Skeletal muscle tissue (tissue), 4 donors: ENCODE measurements around the gene BCAS3. TPM values are rescaled to one million over a fixed set of nuclear protein-coding genes. Genes with fewer than 3 reads are reported as not detected.

Experiments
- H3K27ac ChIP-seq: one replicate; pipeline ENCODE4 v1.7.0; 2013; ENCODE audit warnings: mild to moderate bottlenecking, low read depth, low read length, inconsistent platforms
- H3K27me3 ChIP-seq, 3 donors: one replicate each; pipeline ENCODE4 v1.7.0; 2013; ENCODE audit warnings: low read length in 3 of 3; ENCODE audit not compliant: control insufficient read depth in 3 of 3, insufficient read depth in 3 of 3
- H3K36me3 ChIP-seq, 3 donors: one replicate each; pipeline ENCODE4 v1.7.0; 2013; ENCODE audit warnings: low read length in 3 of 3; ENCODE audit not compliant: control insufficient read depth in 3 of 3, insufficient read depth in 3 of 3
- H3K4me1 ChIP-seq, 3 donors: one replicate each; pipeline ENCODE4 v1.7.0; 2013; ENCODE audit warnings: low read length in 3 of 3, mild to moderate bottlenecking in 3 of 3; ENCODE audit not compliant: control insufficient read depth in 3 of 3, insufficient read depth in 3 of 3
- H3K4me3 ChIP-seq, 3 donors: one replicate each; pipeline ENCODE4 v1.7.0; 2013; ENCODE audit warnings: low read length in 3 of 3
- H3K9ac ChIP-seq, 3 donors: one replicate each; pipeline ENCODE4 v1.7.0; 2013; ENCODE audit warnings: low read length in 3 of 3, mild to moderate bottlenecking in 3 of 3, moderate library complexity in 2 of 3, low read depth in 1 of 3
- H3K9me3 ChIP-seq, 3 donors: one replicate each; pipeline ENCODE4 v1.7.0; 2013; ENCODE audit warnings: low read length in 3 of 3; ENCODE audit not compliant: control insufficient read depth in 3 of 3
- total RNA-seq: library from RNA; depleted of rRNA; stranded (reverse); fragments of >200 nt; gene quantifications from one replicate; pipeline ENCODE4 v1.2.3, GENCODE V29; 2014
- donor health status: Osteomylitis.

The BCAS3 gene
- total RNA-seq, 1 donor from 2014 or later = 25.1 TPM

DNA sequence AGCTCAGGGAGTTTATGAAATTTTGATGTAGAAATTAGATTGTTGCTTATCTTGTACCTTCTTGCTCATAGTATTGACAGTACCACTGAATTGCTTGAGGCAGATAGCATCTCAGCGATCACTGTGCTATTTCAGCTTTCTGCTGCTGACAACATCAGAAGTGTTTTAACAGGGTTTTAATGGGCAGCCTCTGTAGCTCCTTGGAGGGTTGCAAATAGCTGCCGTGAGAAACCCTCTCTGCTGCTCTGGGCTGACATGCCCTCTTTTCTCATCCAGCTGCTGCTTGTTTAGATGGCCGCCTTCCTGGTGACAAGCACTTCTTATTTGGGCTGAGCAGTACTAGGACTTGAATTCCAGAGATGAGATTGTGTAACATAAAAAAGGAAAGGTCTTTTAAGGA lies 541.8 kb downstream of the BCAS3 start:
- peaks cover 0 to 5% (median 0%) of the 10 kb centered on the region in 3 donors for H3K4me1 ChIP-seq
- H3K9me3 ChIP-seq = no peaks in the 10 kb centered on the region
- H3K36me3 ChIP-seq = no peaks in the 10 kb centered on the region
- no peak overlapping the region for H3K9ac ChIP-seq
- H3K27me3 ChIP-seq = no peaks in the 10 kb centered on the region
- peak overlapping the region; percentile 16 for H3K27ac ChIP-seq
- no peak overlapping the region for H3K4me3 ChIP-seq

DNA sequence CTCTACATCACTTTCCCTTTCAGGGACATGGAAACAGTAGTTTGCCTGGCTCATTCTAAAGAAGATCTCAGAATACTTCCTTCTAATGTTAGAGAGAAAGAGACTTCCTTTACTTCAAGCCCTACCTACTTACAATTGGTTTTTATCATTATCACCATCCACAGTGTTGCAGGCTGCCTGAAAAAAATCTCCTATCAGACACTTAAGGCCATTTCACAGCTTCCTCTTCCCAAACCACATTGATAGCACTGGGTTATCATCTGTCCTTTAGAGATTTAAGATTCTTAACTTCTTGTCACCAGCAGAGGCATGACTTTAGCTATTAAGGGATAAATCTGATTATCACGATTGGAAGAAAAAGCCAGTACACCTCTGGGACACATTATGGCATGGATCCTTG lies 543.5 kb downstream of the BCAS3 start:
- Histone ChIP-seq H3K4me3 (no peak overlapping the region), H3K4me1 (peaks cover 0 to 5% (median 0%) of the 10 kb centered on the region in 3 donors), H3K9me3 (no peaks in the 10 kb centered on the region), H3K27ac (no peak overlapping the region), H3K27me3 (no peaks in the 10 kb centered on the region), H3K36me3 (no peaks in the 10 kb centered on the region), H3K9ac (no peak overlapping the region)

DNA sequence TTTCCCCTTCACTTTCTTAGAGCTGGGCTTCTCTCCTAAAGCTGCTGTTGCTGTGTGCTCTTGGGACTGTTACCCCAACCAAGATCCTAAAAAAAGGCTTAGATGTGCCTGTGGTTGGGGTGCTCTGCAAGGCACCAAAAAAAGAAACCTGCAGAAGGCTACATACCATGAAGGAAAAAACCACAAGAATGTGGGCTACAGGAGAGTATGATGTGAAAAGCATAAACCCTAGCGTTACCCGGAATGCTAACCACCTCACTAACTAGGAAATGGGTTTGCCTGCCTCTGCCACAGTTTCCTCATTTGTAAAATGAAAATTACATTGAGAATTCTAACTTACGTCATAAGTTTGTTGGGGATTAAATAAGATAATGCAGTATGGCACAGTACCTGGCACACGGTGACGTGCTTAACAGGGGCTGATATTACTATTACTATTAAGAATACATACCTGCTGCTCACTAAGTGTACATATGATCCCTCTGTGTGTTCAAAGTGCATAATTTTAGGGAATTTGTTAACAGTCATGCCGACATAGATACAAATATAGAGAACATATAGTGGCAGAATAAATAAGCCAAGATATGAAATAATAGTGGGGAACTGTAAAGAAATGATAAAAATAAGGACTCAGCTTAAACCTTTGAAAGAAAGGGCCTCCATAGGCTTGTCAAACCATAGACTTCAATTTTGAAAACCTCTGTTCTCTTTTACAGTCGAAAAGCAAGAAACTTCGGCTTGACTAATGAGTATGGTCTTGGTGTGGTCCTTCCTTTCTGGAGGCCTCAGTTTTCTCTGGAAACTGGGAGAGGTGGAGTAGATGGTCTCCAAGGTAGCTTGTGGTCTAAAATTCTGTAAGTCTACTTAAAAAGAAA lies 544.2 kb downstream of the BCAS3 start:
- no peak overlapping the region for H3K4me3 ChIP-seq
- H3K27me3 ChIP-seq = no peaks in the 10 kb centered on the region
- H3K4me1 ChIP-seq = peaks cover 0 to 5% (median 0%) of the 10 kb centered on the region in 3 donors
- H3K9me3 ChIP-seq = no peaks in the 10 kb centered on the region
- no peak overlapping the region for H3K27ac ChIP-seq
- no peak overlapping the region for H3K9ac ChIP-seq
- no peaks in the 10 kb centered on the region for H3K36me3 ChIP-seq

DNA sequence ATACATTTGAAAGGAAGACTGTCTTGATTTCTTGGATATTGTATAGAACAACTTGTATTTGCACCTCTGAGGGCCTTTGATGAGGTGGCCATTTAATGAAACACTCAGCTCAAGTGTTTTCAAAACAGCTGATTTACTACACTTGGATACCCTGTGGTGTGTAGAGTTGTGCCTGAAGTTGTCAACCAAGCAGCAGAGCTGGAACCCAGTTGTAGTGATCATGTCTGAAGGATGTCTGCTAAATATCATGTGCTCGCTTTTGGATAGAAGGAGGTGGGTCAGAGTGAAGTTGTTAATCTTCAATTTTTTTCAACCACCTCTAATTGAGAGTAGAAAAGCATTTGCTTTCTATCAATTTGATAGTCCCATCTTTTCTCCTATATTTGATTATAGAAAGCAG lies 546.1 kb downstream of the BCAS3 start:
- Histone ChIP-seq H3K27ac (no peak overlapping the region), H3K4me3 (no peak overlapping the region), H3K9ac (no peak overlapping the region), H3K9me3 (no peaks in the 10 kb centered on the region), H3K36me3 (no peaks in the 10 kb centered on the region), H3K4me1 (peaks cover 0 to 5% (median 0%) of the 10 kb centered on the region in 3 donors), H3K27me3 (no peaks in the 10 kb centered on the region)

DNA sequence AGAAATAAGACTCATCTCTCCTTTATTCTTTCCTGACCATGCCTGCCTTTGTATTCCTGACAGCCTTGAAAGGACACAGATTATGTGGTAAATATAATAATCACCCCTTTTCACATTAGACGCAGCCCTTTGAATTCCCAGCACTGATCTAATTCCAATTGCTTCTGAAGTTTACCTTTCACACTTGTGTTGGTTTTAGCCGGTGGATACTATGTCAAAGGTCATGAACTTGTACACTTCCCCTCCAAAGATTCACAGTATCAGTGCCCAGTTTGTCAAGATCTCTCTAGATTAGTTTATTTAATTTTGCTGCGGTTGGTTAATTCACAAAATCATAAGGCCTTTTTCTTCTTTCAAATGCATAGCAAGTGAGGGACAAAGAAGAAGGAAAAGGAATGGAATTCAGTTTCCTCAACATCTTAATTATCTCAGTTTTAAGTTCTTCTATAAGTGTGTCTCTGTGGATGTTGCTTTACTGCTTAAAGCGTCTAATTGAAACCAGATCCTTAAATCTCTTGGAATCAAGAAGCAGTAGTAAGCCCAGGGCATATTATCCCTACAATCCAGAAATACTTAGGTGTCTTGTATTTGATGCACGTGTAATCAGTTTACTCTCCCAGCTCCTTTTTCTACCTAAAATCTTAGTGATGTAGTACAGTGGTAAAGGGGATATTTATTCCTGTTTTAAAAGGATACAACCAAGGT lies 547.7 kb downstream of the BCAS3 start:
- no peaks in the 10 kb centered on the region for H3K9me3 ChIP-seq
- H3K4me1 ChIP-seq = no peaks in the 10 kb centered on the region
- H3K4me3 ChIP-seq = no peak overlapping the region
- H3K27me3 ChIP-seq = no peaks in the 10 kb centered on the region
- no peaks in the 10 kb centered on the region for H3K36me3 ChIP-seq
- H3K27ac ChIP-seq = no peak overlapping the region
- no peak overlapping the region for H3K9ac ChIP-seq

DNA sequence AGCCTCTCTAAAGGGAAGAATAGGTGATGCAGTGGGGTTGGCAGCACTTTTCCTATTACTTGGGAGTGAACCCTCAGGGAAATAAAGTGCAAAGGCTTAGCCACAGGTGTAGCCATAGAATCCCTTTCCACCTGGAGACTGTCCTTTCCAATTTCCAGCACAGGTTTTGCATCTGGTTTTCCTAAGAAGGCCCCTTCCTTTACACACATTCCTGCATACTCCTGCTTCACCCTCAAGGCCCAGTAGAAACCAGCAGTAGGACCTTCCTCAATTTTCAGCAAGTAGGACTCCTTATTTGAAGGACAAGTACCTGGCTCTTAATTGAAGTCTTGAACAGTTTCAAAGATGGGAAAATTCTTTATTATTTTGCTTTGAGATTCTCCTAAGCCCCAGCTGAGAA lies 550.2 kb downstream of the BCAS3 start:
- no peak overlapping the region for H3K9ac ChIP-seq
- H3K27me3 ChIP-seq = no peaks in the 10 kb centered on the region
- H3K9me3 ChIP-seq = no peaks in the 10 kb centered on the region
- H3K4me3 ChIP-seq = no peak overlapping the region
- H3K27ac ChIP-seq = no peak overlapping the region
- H3K4me1 ChIP-seq = no peaks in the 10 kb centered on the region
- H3K36me3 ChIP-seq = no peaks in the 10 kb centered on the region

DNA sequence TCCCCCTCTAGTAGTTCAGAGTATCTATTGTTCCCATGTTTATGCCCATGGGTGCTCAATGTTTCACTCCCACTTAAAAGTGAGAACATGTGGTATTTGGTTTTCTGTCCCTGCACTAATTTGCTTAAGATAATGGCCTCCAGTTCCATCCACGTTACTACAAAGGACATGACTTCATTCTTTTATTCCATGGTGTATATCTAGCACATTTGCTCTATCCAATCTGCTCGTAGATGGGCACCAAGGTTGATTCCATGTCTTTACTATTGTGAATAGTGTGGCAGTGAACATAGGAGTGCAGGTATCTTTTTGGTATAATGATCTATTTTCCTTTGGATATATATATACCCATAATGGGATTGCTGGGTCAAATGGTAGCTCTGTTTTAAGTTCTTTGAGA lies 552.8 kb downstream of the BCAS3 start:
- no peak overlapping the region for H3K27ac ChIP-seq
- peaks cover 0 to 3% (median 0%) of the 10 kb centered on the region in 3 donors for H3K4me1 ChIP-seq
- no peaks in the 10 kb centered on the region for H3K36me3 ChIP-seq
- no peak overlapping the region for H3K9ac ChIP-seq
- H3K9me3 ChIP-seq = no peaks in the 10 kb centered on the region
- no peak overlapping the region for H3K4me3 ChIP-seq
- no peaks in the 10 kb centered on the region for H3K27me3 ChIP-seq

DNA sequence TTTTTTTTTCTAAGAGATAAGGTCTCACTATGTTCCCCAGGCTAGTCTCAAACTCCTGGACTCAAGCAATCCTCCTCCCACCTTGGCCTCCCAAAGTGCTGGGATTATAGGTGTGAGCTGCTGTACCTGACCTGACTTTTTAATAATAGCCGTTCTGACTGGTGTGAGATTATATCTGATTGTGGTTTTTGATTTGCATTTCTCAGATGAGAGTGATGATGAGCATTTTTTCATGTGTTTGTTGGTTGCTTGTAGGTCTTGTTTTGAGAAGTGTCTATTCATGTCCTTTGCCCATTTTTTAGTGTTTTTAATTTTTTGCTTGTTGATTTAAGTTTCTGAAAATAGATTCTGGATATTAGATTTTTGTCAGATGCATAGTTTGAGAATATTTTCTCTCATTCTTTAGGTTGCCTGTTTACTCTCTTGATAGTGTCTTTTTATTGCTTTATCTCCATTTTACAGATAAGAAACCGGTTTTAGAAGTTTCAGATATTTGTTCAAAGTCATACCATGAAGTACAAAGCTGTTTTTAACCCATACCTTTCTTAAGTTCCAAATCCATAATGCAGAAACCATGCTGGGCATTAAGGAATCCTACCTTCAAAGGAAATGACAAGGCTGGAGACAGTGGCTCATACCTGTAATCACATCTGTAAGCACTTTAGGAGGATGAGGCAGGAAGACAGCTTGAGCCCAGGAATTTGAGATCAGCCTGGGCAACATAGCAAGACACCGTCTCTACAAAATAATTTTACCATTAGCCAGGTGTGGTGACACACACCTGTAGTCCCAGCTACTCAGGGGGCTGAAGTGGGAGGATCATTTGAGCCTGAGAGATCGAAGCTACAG lies 553.5 kb downstream of the BCAS3 start:
- Histone ChIP-seq H3K27ac (no peak overlapping the region), H3K36me3 (no peaks in the 10 kb centered on the region), H3K4me3 (no peak overlapping the region)

DNA sequence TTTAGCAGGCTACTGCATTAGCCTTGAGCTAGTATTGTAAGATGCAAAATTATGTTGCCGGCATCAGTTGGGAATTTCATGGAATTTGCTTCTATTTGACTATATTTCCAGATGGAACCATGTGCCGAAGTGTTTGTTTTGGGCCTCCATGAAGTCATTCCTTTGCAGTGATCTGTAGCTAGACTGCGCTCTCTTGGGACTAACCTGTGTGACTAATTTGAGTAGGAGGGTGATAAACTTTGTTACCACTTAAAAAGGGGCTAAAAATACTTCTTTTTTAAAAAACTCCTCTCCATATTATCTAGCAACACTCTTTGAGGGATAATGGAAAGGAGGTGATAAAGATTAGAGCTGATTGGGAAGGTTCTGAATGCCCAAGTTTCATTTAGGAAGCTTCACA lies 555.2 kb downstream of the BCAS3 start:
- H3K4me3 ChIP-seq = no peak overlapping the region
- H3K4me1 ChIP-seq = peaks cover 0 to 9% (median 2%) of the 10 kb centered on the region in 3 donors
- H3K27ac ChIP-seq = no peak overlapping the region
- no peak overlapping the region for H3K9ac ChIP-seq
- no peaks in the 10 kb centered on the region for H3K36me3 ChIP-seq
- H3K27me3 ChIP-seq = no peaks in the 10 kb centered on the region
- no peaks in the 10 kb centered on the region for H3K9me3 ChIP-seq

More for the DNA sequence above, 553.5 kb downstream of the BCAS3 start:
- Histone ChIP-seq H3K9ac (no peak overlapping the region), H3K27me3 (no peaks in the 10 kb centered on the region), H3K9me3 (no peaks in the 10 kb centered on the region), H3K4me1 (peaks cover 0 to 9% (median 2%) of the 10 kb centered on the region in 3 donors)
